ENCODE data around the gene TRIM28.
"Not testable (repeated sequence)": the region's sequence is repeated elsewhere in the genome, so short reads cannot be mapped to it uniquely, and the experiment has no call there.

Gene TRIM28

DNA sequence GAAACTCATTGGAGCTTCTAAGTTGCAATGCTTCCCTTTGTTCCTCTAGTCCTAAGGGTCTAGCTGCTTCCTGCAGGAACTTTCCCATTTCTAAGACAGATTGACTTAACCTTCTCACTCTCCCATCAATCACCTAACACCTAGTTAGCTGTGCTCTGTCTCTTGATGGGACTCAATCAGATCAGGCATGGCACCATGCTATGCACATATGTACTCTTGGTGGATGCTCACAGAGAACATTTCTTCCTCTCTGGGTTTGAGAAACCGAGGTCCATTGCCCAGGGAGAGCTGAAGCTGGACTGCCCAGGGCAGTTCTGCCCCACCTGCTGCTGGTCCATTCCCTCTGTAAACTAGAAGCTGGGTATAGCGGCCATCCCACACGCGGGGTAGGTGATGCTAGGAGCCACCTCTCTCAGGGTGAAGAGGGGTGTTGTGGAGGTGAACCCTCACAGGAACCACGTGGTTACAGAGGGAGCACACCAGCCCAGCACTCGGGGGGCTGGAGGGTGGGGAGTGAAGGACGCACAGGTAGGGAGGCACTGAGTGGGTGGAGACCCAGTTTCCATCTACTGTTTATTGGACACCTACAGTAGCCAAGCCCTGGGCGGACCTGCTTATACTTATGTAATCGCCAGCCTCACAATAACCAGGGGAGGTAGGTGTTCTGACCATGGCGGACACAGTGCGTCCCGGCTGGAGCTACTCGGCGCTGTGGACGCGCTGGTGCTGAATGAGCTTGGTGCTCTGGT is 17.7 kb downstream of the TRIM28 start:
- no peak for DNase-seq

DNA sequence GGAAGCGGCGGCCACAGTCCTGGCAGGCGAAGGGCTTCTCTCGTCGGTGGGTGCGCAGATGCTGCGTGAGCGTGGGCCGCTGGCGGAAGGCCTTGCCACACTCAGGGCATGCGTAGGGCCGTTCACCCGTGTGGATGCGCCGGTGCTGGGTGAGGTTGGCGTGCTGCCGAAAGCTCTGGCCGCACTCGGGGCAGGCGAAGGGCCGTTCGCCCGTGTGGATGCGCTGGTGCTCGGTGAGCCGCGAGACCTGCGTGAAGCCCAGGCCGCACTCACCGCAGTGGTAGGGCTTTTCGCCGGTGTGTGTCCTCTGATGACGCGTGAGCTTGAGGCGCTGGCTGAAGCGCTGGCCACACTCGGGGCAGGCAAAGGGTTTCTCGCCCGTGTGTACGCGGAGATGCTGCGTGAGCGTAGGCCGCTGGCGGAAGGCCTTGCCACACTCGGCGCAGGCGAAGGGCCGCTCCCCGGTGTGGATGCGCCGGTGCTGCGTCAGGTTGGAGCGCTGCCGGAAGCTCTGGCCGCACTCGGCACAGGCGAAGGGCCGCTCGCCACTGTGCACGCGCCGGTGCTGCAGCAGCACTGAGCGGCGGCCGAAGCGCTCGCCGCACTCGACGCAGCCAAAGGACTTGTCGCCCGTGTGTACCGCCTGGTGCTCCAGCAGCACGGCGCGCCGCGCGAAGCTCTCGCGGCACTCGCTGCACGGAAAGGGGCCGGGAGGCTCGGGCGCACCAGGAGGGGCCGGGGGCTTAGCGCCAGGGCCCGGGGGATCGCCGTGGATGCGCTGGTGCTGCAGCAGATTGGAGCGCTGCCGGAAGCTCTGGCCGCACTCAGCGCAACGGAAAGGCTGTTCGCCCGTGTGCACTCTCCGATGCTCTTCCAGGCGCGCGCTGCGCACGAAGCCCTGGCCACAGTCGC is 18.5 kb downstream of the TRIM28 start:
- no peak for DNase-seq

DNA sequence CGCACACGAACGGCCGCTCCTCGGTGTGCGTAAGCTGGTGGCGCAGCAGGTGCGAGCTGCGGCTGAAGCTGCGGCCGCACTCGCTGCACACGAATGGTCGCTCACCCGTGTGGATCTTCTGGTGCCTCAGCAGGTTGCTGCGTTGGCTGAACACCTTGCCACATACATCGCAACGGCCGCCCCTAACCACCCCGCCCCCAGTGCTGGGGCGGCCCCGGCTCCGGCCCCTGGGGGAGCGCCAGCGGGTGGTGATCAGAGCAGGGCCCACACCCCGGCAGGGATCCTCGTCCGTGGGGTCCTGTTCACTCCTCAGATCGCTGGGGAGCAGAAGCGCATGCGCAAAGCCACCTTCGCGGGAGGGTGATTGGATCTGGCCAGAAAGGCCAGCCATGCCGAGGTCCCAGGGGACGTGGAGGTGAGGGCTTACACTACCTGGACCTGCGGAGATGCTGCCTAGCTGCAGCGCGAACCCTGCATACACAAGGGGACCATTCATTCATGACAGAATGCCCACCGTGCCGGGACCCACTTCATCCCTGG is 19.2 kb downstream of the TRIM28 start:
- no peak for DNase-seq

DNA sequence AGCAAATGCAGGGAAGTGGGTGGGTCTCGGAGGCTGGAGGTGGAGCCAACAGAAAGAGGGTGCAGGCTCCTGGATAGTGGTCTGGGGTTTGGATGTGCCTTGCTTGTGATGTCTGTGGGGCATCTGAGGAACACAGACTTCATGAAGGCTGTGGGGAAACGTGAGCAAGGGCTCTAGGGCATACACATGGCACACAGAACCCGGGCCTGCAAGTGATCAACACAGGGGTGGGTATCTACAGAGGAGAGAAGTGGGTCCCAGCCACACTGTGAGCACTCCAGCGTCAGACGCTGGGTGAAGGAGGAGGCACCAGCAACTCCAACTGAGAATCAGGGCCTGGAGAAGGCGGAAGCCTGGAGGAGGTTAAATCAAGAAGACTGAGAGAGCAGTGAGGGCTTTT is 20.0 kb downstream of the TRIM28 start:
- no peak for DNase-seq

DNA sequence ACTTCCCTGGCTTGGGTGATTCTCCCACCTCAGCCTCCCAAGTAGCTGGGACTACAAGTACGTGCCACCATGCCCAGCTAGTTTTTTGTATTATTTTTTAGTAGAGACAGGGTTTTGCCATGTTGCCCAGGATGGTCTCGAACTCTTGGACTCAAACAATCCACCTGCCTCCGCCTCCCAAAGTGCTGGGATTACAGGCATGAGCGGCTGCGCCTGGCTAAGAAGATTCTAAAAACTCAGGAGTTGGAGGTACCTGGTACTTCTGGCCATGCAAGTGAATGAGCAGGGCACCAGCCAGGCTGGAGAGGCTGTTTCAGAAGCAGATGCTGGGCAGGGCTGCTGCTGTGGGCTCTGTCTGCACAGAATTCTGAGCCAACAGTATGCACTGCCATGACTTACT is 23.1 kb downstream of the TRIM28 start:
- no peak for DNase-seq

DNA sequence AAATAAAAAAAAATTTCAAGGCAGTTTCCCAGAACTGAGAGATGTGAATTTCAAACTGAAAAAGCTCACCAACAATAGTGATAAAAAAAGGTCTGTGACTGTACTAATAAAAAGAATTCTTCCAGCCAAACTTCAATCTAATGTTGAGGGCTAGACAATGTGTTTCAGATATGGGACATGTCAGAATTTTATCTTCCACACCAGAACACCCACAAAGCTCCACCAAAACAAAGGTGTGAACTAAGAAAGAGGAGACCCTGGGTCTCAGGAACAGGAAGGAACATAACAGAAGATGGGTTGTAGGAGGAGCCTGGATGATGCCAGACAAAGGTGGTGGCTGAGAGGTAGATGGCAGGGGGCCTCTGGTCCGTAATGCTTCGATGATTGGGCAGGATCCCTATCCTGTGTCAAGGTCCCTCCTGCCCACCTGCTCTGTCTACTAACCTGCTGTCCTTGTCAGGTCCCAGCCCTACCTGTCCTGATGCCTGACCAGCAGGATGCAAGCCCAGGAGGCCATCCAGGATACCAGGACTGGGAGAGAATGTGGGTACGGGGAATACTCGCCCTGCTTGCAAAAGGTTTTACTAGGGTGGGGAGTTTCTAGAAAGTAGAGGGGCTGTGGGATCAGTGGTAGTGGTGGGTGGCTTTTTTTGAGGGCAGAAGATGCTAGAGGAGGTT is 24.7 kb downstream of the TRIM28 start:
- no peak for DNase-seq

DNA sequence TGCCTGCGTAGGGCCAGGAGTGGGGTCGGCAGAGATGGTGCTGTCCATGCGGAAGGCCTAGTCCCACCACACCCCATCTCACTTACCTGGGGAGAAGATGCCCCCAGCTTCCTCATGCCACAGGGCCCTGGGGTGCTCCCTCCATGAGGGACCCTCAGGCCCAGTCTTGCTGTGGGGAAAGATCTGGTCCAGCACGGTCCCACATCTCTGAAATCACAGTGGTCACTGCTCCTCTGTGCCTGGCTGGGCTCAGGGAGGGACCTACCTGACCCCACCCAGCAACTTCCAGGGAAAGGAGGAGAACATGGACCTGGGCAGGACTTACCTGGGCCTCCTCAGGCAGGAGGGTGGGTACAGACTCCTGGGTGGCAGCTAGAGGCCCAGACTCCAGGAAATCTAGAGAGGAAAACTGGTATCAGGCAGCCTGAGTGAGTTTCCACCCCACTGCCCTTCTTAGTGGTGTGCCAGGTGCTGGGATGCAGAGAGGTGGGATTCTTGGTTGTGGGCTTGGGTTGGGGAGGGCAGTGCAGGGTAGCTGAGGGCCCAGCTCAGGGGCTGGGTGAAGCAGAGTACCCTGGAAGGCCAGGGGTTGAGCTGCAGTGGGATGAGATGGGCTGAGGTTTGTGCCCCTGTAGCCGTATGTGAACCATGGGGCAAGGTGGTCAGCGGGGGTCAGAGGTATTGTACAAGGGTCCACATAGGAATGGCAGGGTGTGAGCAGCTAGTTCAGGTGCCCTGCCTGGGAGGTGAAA is 25.5 kb downstream of the TRIM28 start:
- no peak for DNase-seq

DNA sequence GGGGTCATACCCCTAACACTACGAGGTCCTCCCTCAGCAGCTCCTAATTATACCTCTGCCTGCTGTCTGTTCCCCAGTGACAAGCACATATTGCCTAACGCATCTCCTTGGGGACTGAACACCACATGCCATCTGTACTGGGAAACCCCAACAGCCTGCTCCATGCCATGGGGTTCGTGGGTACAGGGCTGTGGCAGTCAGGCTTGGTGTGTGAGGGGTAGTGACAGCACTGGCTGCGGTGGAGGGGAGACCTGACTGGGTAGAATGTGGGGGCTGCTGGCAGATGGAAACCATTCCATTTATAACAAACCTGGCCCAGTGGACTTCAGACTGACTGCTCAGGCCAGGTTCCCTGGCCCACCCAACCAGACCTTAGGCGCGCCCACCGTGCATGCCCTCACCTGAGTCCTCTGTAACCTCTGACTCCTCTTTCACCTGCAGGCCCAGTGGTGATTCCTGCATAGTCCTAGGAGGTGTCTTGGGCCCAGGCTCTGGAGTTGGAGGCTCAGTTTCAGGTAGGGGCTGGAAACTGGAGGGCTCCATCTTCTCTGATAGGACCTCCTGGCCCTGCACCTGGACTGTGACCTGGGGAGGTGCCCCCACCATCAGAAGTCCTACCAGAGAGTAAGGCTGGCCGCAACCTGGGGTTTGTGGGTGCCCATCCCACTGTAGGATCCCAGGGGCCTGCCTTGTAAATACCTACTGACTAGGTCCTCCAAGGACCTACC is 26.2 kb downstream of the TRIM28 start:
- DNase-seq = no peak

DNA sequence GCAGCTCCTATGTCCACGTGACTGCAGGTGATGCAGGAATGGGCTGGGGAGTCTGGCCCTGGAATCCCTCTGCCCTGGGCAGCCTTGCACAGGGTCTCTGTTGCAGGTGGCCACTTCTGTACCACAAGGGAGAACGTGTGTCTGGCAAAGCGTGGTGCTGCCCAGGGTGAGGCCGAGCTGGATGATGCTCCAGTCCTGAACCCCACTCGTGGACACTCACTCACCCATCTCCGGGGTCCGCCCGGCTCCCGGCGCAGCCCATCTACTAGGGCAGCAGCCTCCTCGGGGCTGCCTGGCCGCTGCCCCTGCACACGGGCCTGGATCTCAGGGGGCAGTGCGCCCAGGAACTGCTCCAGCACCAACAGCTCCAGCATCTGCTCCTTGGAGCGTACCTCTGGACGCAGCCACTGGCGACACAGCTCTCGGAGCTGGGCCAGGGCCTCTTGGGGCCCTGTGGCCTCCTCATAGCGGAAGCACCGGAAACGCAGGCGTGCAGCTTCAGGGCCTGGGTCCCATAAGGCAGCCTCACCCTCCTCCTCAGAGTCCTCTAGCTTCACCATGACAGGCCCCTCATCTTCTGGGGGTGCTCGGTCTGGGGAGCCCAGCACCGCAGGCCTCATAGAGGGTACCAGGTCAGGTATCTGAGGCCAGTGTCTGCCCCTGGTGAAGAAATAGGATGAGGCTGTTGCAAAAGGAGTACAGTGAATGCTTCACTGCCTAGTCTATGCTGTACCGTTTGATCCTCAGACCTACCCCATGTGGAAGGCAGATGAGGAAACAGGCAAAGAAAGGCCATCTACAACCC is 27.1 kb downstream of the TRIM28 start:
- no peak for DNase-seq

DNA sequence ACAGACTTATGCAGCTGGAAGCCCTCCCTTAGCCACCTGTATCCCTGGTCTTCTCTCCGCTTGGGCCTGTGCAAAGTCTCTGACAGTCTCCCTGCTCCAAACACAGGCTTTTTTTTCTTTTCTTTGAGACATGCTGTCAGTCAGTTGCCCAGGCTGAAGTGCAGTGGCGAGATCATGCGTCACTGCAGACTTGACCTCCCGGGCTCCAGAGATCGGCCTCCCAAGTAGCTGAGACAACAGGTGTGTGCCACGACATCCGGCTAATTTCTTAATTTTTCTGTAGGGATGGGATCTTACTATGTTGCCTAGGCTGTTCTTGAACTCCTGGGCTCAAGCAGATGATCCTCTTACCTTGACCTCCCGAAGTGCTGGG is 27.7 kb downstream of the TRIM28 start:
- DNase-seq = no peak

DNA sequence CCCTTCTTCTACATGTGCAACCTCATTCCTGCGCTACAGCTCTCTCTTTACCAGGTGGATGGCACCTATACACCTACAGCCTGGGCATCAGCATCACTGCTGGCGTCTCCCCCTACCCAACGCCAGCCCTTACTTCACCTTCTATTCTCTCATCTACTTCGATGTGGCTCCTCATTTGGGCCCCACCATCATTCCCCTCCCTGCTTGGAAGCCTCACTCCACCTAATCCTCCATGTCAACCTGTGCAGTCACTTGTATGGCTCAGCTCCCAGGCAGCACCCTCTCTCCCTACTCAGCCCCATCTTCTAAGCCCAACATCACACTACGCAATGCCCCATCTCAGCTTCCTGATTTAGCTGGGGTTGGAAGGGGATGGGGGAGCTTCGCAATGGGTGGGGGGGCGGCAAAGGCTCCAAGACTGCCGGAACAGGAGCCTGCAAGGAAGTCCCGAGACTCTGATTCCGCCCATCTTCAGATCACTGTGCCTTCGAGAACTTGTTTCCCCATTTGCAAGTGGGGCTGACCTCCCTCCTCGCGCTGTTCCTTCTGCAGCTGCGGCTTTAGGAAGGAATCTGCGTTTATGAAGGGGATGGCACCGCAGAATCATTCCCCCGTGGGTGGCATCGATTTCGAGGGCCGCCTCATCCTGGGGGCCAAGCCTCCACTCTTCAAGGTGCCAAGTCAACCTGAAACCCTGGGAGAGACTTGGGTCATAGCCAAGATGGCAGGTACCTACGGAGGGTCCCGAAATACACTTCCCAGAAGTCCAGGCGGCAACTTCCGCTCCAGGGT is 28.4 kb downstream of the TRIM28 start:
- DNase-seq = no peak

DNA sequence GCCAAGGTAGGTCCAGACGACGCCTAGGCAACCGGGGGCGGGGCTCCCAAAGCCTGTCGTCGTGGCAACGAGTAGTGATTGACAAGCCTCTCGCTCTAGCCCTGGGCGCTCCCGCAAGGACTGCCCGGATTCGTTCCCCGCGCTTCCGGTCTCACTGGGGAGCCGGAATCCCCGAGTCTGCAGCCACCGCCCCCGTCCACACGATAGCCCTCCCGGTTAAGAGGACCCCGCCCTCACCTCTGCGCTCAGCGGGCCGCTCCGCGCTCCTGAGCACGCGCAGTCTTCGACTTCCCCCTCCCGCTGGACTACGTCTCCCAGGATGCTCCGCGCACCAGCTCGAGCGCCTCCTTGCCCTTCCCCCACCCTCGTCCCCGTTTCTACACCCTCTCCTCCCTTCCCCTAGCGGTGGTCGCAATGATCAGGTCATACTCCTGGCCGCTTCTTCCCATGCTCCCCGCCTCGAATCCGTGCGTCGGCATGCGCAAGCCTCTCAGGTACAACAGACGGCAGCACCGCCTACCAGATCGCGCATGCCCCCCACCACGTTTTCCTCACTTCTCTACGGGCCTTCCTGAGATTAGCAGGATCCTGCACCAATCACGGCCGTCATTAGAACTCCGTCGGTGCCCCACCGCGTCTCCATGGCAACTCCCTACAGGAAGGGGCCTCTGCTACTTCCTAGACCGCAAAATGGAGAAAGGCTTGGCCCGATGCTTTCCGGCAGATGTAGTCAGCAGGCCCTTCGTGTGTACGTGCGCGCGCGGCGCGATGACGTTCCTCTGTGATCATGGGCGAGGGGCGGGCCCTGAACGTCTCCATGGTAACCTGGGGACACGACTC is 29.2 kb downstream of the TRIM28 start, which contains the start of gene MZF1:
Gene MZF1 (minus strand): TSS at position 518 of the 840 bp plus-strand sequence. CDS start 1,946 bp downstream, outside the sequence.
- no peak for DNase-seq

DNA sequence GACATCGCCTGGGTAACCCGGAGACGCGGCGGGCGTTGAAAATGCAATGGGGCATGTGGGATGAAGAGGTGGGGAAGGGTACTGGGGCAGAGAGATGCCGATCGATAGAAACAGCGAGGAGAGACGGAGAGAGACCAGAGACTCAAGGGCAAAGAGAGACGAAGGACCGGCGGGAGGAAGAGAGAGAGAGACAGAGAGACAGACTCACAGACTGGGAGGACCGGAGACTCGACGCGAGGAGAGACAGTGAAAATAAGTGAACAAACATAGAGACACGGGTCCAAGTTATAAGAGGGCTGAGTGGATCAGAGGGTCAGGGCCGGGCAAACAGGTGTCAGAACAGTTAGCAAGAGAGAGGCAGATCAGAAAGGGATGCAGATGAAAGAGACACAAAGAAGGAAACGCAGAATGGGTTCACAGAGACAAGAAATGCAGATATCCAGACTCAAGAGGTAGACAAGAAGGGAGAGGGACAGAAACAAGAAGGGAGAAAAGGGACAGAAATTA is 29.8 kb downstream of the TRIM28 start:
- DNase-seq = no peak

DNA sequence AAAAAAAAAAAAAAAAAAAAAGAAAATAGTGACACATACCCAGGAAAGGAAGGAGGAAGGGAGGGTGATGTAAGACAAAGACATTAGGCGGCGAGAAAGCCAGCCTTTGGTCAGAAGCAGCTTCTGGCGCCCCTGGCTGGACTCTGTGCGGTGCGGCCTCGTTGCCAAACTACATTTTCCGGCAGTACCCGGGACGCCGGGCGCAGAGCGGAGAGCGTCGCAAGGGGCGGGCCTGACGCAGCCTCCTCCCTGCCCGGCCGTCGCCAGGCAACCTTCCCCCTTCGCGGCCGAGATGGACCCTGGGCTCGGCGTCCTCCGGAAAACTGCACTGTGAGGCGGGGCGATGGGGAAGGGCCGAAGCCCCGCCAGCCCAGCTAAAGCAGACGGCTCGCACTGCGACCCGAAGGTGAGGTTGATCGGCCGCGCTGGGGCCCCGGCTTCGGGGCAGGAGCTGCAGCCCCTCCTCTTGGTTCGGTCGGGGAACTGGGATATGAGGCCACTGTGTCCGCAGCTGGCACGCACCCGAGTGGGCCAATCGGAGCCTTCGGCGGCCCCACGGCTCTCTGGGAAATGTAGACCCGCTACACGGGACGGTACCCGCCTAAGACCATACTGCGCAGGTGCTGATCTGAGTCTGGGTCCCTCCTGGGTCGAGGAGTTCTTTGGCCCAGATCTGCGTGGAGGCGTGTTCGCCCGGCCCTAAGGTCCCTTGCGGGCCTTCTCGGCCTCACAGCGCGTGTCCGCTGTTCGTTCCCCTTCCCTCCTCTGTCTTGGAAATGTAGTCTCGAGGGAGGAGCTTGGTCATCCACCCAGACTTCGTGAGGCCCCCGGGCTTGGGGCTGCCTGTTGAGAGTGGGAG is 31.5 kb downstream of the TRIM28 start:
- DNase-seq = no peak

DNA sequence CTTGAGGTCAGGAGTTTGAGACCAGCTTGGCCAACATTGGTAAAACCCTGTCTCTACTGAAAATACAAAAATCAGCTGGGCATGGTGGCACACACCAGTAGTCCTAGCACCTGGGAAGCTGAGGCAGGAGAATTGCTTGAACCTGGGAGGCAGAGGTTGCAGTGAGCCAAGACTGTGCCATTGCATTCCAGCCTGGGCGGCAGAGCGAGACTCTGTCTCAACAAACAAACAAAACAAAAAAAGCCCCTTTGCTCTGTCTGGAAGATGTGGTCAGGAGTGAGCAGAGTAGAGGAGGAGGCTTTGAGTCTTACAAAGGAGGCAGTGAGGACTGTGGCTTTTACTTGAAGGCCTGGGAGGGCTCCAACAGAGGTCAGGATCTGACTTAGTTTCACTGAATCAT is 33.7 kb downstream of the TRIM28 start:
- DNase-seq = not testable (repeated sequence)

DNA sequence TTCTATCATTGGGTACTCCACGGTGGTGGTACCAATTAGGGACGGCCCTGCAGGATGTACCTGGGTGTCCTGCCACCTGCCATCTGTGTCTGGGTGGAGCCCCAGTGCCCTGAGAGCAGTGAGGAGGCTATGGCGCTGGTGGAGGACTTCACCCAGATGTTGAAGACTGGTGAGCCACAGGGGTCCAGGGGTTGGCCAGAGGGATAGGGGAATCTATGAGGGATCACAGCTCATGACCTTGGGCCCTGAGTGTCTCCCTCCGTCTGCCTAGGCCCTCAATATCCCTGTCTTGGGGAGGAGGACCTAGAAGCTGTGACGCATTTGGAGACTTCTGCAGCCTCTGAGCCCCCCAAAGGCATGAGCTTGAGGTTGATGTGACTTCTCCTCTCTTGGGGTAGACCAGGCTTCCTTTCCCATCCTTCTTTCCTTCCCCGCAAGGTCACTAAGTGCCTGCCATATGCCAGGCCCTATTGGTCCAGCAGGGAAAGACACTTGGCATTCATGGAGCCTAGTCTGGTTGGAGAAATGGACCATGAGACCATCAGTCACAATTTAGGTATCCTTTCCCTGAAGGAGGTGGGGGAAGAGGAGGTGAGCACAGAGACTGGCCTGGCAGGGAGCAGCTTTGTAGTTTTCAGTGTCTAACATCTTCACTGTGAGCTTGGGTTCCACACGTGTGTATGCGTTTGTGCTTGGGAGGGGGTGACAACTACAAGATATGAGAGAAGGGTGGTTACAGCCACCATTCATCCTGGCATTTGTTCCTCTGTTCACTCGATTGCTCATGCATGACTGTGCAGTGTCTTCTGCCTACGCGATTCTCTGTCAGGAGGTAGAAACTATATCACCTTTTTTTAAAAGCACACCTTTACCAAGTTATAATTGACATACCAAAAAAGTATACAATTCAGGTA is 34.4 kb downstream of the TRIM28 start:
- DNase-seq = no peak

All from NCI-H446 (cell line).